Liver (tissue), 3 donors: ENCODE data around the gene CCNK.

Source experiments
- ATF3 ChIP-seq: IDR thresholded peaks from 2 replicates; pipeline ENCODE4 v1.6.1; 2016; ENCODE audit warnings: antibody characterized with exemption
- CTCF ChIP-seq: fragments of 150-350 bp; IDR thresholded peaks from 2 replicates; pipeline ENCODE4 v1.5.1; 2017; ENCODE audit warnings: improper control_type of control experiment, low read depth, low read length; ENCODE audit not compliant: missing input control
- HNF4A ChIP-seq, 2 donors: conservative IDR thresholded peaks; 2 replicates each; pipeline ENCODE4 v1.6.1; 2016; ENCODE audit warnings: antibody characterized with exemption in 2 of 2, mild to moderate bottlenecking in 2 of 2
- HNF4G ChIP-seq: IDR thresholded peaks from 2 replicates; pipeline ENCODE4 v1.6.1; 2016; ENCODE audit warnings: antibody characterized with exemption
- MAX ChIP-seq: IDR thresholded peaks from 2 replicates; pipeline ENCODE4 v1.6.1; 2016; ENCODE audit warnings: antibody characterized with exemption
- RAD21 ChIP-seq, 2 donors: IDR thresholded peaks; 2 replicates each; pipeline ENCODE4 v1.6.1; 2016; ENCODE audit warnings: antibody characterized with exemption in 2 of 2, mild to moderate bottlenecking in 2 of 2
- REST ChIP-seq: IDR thresholded peaks from 2 replicates; pipeline ENCODE4 v1.6.1; 2016; ENCODE audit warnings: antibody characterized with exemption, mild to moderate bottlenecking
- SP1 ChIP-seq: IDR thresholded peaks from 2 replicates; pipeline ENCODE4 v1.6.1; 2018; ENCODE audit warnings: antibody characterized with exemption, mild to moderate bottlenecking
- YY1 ChIP-seq: IDR thresholded peaks from 2 replicates; pipeline ENCODE4 v1.6.1; 2016; ENCODE audit warnings: antibody characterized with exemption, mild to moderate bottlenecking
- ZBTB33 ChIP-seq: IDR thresholded peaks from 2 replicates; pipeline ENCODE4 v1.6.1; 2016; ENCODE audit warnings: antibody characterized with exemption
- donor health status: healthy.
- donor health status: healthy.

- no peak for TF ChIP-seq RAD21 (IDR thresholded peaks at IDR 0.05)
- TF ChIP-seq REST = no peak
- TF ChIP-seq CTCF = no peak
- no peak for TF ChIP-seq YY1
- no peak for TF ChIP-seq SP1
- TF ChIP-seq HNF4G = no peak
- TF ChIP-seq ZBTB33 = no peak
- TF ChIP-seq HNF4A (conservative IDR thresholded peaks at IDR 0.05) = no peak
- TF ChIP-seq ATF3 = no peak
- no peak for TF ChIP-seq MAX
Observed at GRCh38 chr14:99510556-99511139, 29.4 kb downstream of the CCNK start.
